HG03045 (cell line): ENCODE results near the gene MLF2.
A peak's percentile ranks its signal among the peaks of the same experiment; 100 is the strongest.

ENCODE experiments used
- ATAC-seq: cut with Tn5 transposase; IDR thresholded peaks from one replicate; pipeline ENCODE4 v1.9.1; 2021; ENCODE audit warnings: mild to moderate bottlenecking, moderate library complexity; ENCODE audit not compliant: unreplicated experiment

Gene MLF2

GRCh38 chr12:6752921-6753771 is at the start of gene MLF2:
MLF2 (minus strand) TSS chr12:6753141; CDS start chr12:6752334, 807 bp downstream.
- peak; percentile 84 for ATAC-seq

DNA sequence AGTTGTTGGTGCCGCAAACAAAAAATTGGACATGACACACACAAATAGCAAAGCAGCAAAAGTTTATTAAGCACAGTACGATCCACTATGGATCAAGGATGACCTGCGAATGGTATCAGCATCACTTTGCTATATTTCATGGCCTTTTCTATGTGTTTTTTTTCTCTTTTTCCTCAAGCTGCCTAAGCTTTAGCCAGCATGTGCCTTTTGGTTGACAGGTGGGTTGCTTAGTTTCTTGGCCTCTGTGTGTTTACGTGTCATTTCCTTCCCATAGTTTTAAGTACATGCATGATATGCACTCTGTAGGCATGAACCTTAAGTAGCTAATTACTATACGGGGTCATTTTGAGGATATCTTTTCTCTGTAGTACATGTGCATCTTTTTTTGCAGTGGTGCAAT is 46.2 kb upstream of the MLF2 start:
- ATAC-seq, result no peak

DNA sequence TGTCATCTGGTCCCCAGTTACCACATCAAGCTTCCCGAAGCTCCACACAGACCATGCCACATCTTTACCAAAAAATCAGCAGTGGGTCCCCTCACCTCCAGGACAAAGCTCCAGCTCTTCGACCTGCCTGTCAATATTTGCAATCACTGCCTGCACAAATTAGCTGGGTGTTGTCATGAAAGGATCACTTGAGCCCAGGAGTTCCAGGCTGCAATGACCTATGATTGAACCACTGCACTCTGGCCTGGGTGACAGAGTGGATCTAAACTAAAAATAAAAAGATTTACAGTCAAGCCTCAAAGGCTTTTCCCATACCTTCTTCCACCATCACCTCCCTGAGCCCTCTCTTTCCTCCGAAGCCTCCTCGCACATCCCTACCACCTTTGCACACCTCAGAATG is 43.6 kb upstream of the MLF2 start:
- ATAC-seq, result no peak

- ATAC-seq, result no peak
Measured at GRCh38 chr12:6795088-6795487, 42.1 kb upstream of the MLF2 start.

DNA sequence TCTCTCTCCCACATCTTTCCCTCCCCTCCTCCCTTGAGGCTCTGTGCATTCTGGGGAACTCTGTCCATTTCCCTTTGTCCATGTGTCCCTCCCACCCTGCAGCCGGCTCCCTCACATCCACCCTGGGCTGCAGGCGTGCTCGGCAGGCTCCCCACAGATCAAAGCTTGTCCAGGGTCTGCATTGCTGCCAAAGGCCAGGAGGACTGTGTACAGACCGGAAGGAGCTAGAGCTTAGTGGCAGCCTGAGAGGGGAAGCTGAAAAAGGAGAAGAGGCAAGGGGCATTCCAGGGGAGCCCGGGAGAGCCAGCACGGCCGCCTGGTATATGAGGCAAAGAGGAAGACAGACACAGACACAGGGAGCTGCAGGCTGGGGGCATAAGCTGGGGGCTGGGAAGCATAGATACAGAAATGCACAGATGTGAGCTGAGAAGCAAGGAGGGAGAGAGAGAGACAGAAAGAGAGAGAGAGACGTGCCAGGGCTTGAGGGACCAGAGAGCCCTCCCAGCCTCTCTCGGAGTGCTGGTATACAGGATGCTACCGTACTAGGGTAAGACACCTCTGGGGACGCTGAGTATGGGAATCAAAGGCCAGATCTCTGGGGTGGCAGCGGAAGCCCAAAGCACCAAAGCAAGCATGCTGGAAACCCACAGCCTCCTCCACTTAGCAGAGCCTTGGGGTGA is 39.7 kb upstream of the MLF2 start:
- no peak for ATAC-seq

DNA sequence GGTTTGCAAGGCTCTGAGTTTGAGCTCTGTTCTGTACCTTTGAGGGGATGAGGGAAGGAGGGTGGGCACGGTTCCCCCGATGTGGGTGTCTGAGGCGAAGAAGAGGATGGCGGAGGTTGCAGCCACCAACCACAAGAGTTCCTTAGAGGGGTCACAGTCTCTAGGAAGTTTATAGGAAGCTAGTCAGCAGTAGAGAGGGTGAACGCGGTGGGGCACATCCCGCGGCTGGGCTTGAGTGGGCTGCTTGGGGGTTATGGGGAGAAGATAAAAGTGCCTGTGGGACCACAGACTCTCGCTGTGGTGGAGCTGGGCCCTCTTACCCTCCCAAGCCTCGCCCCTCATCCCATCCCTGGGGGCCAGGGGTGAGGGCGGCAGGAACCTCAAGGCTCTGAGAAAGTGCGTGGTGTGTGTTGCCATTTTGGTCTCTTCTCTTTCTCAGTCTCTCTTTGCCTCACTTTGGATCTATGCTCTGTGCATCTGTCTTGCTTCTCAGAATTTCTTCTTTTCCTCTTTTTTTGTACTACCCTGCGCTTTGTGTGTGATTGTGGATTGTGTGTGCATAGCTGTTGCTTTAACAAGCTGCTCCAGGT is 39.1 kb upstream of the MLF2 start:
- no peak for ATAC-seq

DNA sequence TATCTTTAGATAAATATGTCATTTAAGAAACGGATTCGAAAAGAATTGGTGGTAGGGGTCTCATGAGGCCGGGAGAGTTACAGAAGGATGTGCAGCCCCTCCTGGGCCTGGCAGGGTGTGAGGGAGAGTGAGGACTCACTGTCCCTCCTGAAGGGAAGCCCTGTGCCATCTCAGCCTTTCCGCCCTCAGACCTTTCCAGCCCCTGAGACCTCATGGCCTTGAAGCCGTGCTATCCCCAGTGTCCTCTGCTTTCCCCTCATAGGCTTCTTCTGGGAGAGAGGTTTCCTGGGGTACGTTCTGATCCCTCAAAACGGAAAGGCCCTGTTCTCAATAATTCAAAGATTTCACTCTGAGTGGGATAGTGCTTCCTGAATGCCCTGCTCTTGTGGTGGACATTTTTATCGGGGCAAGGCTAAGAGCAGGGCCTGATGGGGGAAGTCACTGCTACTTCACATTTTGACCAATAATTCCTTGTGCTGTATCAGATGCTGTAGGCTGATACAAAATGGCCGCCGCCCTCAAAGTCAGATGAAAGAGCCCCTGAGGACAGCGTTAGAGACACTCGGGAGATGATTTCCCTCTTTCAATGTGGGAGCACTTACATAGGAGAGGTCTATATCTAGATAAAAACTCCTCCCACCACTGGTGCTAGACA is 37.7 kb upstream of the MLF2 start:
- ATAC-seq, result no peak

GRCh38 chr12:6788972-6789924 is 36.3 kb upstream of the MLF2 start, which contains the start of gene CD4:
CD4 (plus strand) TSS chr12:6789528; CDS start chr12:6800139, 10,611 bp downstream.
- no peak for ATAC-seq

- no peak for ATAC-seq
Measured at GRCh38 chr12:6787309-6787708, 34.4 kb upstream of the MLF2 start.

DNA sequence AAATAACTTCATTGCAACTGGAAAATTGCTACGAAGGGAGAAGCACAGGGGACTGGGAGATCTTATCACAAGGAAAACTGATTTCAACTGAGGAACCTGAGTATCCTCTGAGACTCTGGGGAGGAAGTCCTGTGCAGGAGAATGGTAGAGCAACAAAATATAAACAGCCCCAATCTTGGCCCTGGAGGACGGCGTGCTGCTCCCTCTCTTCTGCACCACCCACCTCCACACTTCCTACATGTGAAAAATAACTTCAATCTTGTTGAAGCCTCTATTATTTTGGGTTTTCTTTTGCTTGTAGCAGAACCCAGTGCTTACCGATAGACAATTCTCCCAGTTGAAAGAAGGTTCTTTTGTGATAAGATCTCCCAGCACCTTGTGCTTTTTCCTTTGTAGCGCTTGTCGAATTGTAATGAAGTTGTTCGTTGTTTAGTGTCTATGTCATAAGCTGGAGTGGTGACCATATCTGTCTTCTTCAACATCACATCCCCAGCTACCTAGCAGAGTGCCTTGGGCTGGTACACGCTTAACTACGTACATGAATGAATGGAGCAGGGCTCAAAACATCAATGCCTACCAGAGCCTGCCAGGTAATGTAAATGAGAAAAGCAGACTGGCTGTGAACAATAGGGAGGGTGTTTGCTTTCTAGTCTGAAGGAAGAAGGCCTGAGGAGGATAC is 33.6 kb upstream of the MLF2 start:
- ATAC-seq, result no peak

- no peak for ATAC-seq
Measured at GRCh38 chr12:6784761-6785160, 31.8 kb upstream of the MLF2 start.

DNA sequence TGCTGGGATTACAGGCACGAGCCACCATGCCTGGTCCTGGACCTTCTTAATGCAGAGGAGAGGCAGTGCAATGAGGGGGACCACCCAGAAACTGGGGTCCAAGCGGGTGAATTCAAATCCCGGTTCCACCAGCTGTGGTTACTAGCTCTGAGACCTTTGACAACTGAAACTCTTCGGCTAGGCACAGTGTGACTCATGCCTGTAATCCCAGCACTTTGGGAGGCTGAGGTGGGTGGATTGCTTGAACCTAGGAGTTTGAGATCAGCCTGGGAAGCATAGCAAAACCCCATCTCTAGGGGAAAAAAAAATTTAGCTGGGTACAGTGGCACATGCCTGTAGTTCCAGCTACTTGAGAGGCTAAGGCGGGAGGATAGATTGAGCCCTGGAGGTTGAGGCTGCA is 31.4 kb upstream of the MLF2 start:
- no peak for ATAC-seq

DNA sequence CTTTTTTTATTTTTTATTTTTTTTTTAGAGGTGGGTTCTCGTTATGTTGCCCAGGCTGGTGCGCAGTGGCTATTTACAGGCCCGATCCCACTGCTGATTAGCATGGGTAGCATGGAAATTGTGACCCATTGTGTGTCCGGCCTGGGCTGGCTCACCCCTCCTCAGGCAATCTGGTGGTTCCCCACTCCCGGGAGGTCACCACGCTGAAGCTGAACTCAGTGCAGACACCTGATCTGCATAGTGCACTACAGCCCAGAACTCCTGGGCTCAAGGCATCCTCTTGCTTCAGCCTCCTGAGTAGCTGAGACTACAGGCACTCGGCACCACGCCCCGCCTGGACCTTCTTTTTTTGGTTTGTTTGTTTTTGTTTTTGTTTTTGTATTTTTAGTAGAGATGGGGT is 30.9 kb upstream of the MLF2 start:
- ATAC-seq, result no peak

- ATAC-seq, result no peak
Measured at GRCh38 chr12:6782850-6783566, 30.1 kb upstream of the MLF2 start.

- ATAC-seq, result no peak
Measured at GRCh38 chr12:6782119-6782518, 29.2 kb upstream of the MLF2 start.

GRCh38 chr12:6780573-6780972 is 27.6 kb upstream of the MLF2 start:
- ATAC-seq, result no peak

DNA sequence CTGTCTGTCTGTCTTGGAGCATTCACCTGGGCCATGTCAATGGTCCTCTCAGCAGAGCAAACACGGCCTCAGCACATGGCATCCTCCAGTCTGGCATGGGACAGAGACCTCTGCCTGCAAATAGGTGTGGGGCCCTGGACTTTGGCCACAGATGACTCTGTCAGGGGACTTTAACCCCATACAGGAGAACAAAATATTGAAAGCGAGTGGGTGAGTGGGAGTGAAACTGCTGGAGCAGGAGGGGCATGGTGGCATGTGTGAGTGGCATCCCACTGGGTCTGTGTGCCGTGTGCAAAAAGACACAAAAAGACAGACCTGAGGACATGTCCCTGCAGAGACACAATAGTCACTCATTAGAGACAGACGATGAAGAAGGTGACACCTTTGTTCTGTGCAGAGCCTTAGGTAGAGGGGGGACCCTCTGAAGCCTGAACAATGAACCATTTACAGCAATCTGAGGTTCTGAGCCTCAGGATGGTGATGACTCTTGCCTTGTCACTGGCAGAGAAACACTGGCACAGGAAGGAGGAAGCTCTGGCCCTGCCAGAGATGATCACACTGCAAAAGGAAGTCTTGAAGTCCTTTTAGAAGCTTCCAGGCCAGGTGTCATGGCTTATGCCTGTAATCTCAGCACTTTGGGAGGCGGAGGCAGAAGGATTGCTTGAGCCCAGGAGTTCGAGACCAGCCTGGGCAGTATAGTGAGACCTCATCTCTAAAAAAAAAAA is 26.9 kb upstream of the MLF2 start:
- no peak for ATAC-seq
